GM12878 (cell line): Measurements from ENCODE around the gene MYOZ2. TPM values are rescaled to one million over a fixed set of nuclear protein-coding genes. Genes with fewer than 3 reads are reported as not detected.

Source experiments
- ATAC-seq: fragments of 200-7000 bp; cut with Tn5 transposase; 3 replicates; pipeline ENCODE4 v1.9.1; 2020; ENCODE audit warnings: mild to moderate bottlenecking, moderate library complexity
- BruUV-seq: library from RNA; stranded (reverse); fragments of 400-500 nt; replicated peaks from 2 replicates; lab custom pipeline; 2021; lab: Mats Ljungman, UMichigan
- CTCF ChIA-PET: fragments of 300-600 bp; sonication (Branson Sonifier 250); formaldehyde crosslinking; extraction: SDS; loops from one replicate; lab custom pipeline; 2021; ENCODE audit warnings: inconsistent platforms; lab: Yijun Ruan, JAX
- POLR2A ChIA-PET: fragments of 350-600 bp; formaldehyde crosslinking; extraction: SDS; loops from one replicate; lab custom pipeline; 2021; ENCODE audit warnings: inconsistent platforms; lab: Charles Lee
- RAD21 ChIA-PET: fragments of 300-600 bp; sonication (Branson Sonifier 250); formaldehyde crosslinking; loops from one replicate; lab custom pipeline; 2023; ENCODE audit warnings: antibody characterized with exemption; ENCODE audit not compliant: unreplicated experiment; lab: Charles Lee
- SMC1A ChIA-PET: fragments of 300-600 bp; sonication (Branson Sonifier 250); formaldehyde crosslinking; loops from one replicate; lab custom pipeline; 2023; ENCODE audit not compliant: unreplicated experiment, uncharacterized antibody; lab: Charles Lee
- DNase-seq: peaks from one replicate; pipeline ENCODE4 v3.0.0-alpha.2; 2011; ENCODE audit warnings: low read depth, low spot score
- FAIRE-seq: peaks from 3 replicates; lab custom pipeline; 2011; peaks lifted over from hg19 to GRCh38; lab: Jason Lieb, UNC
- H2AFZ ChIP-seq: 2 replicates; pipeline ENCODE4 v1.6.0; 2011; ENCODE audit warnings: low read depth, low read length, control low read depth; ENCODE audit not compliant: control insufficient read depth
- H3K27ac ChIP-seq: 2 replicates; pipeline ENCODE4 v1.5.1; 2011; ENCODE audit warnings: control low read depth; ENCODE audit not compliant: control insufficient read depth, insufficient read depth
- H3K27me3 ChIP-seq, 2 experiments: replicated peaks in 1 of 2; 2 replicates each; pipeline versions ENCODE4 v1.6.0 to v1.6.1; 2011; ENCODE audit warnings: low read length in 1 of 2; ENCODE audit not compliant: control insufficient read depth in 2 of 2, insufficient read depth in 2 of 2
- H3K36me3 ChIP-seq, 2 experiments: 2 replicates each; pipeline ENCODE4 v1.5.1; 2011; ENCODE audit warnings: low read length in 1 of 2; ENCODE audit not compliant: control insufficient read depth in 2 of 2, insufficient read depth in 2 of 2
- H3K4me1 ChIP-seq: 2 replicates; pipeline ENCODE4 v1.6.1; 2011; ENCODE audit warnings: mild to moderate bottlenecking, low read length, moderate library complexity, mixed read lengths; ENCODE audit not compliant: control insufficient read depth, insufficient read depth
- H3K4me2 ChIP-seq: 2 replicates; pipeline ENCODE4 v1.6.0; 2011; ENCODE audit warnings: control low read depth; ENCODE audit not compliant: control insufficient read depth, insufficient read depth
- H3K4me3 ChIP-seq: fragments of 200-600 bp; sonication (generic); 2 replicates; pipeline ENCODE4 v1.5.1; 2016
- H3K79me2 ChIP-seq: 2 replicates; pipeline ENCODE4 v1.6.0; 2011; ENCODE audit warnings: low read length; ENCODE audit not compliant: control insufficient read depth, insufficient read depth
- H3K9ac ChIP-seq: 2 replicates; pipeline ENCODE4 v1.8.0; 2011; ENCODE audit warnings: low read length, control low read depth, mixed read lengths; ENCODE audit not compliant: control insufficient read depth, insufficient read depth
- H3K9me3 ChIP-seq: replicated peaks from 3 replicates; pipeline ENCODE4 v1.5.1; 2011; ENCODE audit warnings: mild to moderate bottlenecking, low read length; ENCODE audit not compliant: control insufficient read depth, insufficient read depth
- H4K20me1 ChIP-seq: 2 replicates; pipeline ENCODE4 v1.6.0; 2011; ENCODE audit not compliant: control insufficient read depth, insufficient read depth
- EED ChIP-seq: sonication (generic); IDR thresholded peaks from 2 replicates; pipeline ENCODE4 v1.6.1; 2016; ENCODE audit warnings: antibody characterized with exemption, low read depth
- GABPA ChIP-seq: IDR thresholded peaks from 2 replicates; pipeline ENCODE4 v1.6.1; 2014; ENCODE audit warnings: antibody characterized with exemption, low read depth, mild to moderate bottlenecking, inconsistent platforms
- MEF2A ChIP-seq: IDR thresholded peaks from 2 replicates; pipeline ENCODE4 v1.6.1; 2011; ENCODE audit warnings: low read depth, mild to moderate bottlenecking, low read length, moderate library complexity; ENCODE audit not compliant: insufficient read depth
- RAD51 ChIP-seq: fragments of 450-650 bp; IDR thresholded peaks from 2 replicates; pipeline ENCODE4 v1.6.1; 2016; ENCODE audit warnings: moderate library complexity, mild to moderate bottlenecking, inconsistent platforms
- SMAD1 ChIP-seq: fragments of 450-650 bp; IDR thresholded peaks from 2 replicates; pipeline ENCODE4 v1.6.1; 2018; ENCODE audit warnings: mild to moderate bottlenecking, low read depth; ENCODE audit not compliant: partially characterized antibody
- SPI1 ChIP-seq: IDR thresholded peaks from 2 replicates; pipeline ENCODE4 v1.6.1; 2011; ENCODE audit warnings: low read depth, mild to moderate bottlenecking, low read length, moderate library complexity, borderline replicate concordance; ENCODE audit not compliant: insufficient read depth
- ZNF24 ChIP-seq: fragments of 450-650 bp; IDR thresholded peaks from 2 replicates; pipeline ENCODE4 v1.6.1; 2017; ENCODE audit warnings: antibody characterized with exemption, mild to moderate bottlenecking
- ZNF622 ChIP-seq: fragments of 450-650 bp; IDR thresholded peaks from 2 replicates; pipeline ENCODE4 v1.6.1; 2017; ENCODE audit warnings: mild to moderate bottlenecking, inconsistent platforms
- WGBS: methylation state at CpG from one replicate; pipeline ENCODE4 v1.1.6; 2016; ENCODE audit warnings: low lambda C conversion rate; ENCODE audit not compliant: insufficient replicate concordance, insufficient coverage; ENCODE audit errors: missing lambda C conversion rate; 5-methylcytosine and 5-hydroxymethylcytosine counted together
- in situ Hi-C: fragments of 300-500 bp; cut with MboI; formaldehyde crosslinking; loops from 9 replicates; pipeline ENCODE4 v1.14.3; 2018; ENCODE audit warnings: mixed read lengths
- intact Hi-C: fragments of 100-400 bp; cut with micrococcal nuclease; formaldehyde crosslinking; loops from one replicate; pipeline ENCODE4 v1.14.2; 2022; ENCODE audit not compliant: unreplicated experiment
- polyA plus RNA-seq, 11 experiments: library from polyadenylated mRNA; depleted of rRNA in 4 of 11; unstranded in 6 of 11; stranded (reverse) in 5 of 11; fragments of >200 nt; fragmentation: Nextera tagmentation in 4 of 11; fragmentation: Illumina TruSeq in 1 of 11; extraction: Ambion mirVana in 4 of 11; extraction: Trizol in 1 of 11; gene quantifications; 1 replicate in 1 of 11; 2 replicates in 10 of 11; pipeline versions ENCODE4 v1.2.1 to v1.2.3, GENCODE V29; 2011 to 2016; ENCODE audit warnings: inconsistent platforms in 2 of 11, missing spikeins in 2 of 11, low read depth in 1 of 11
- total RNA-seq, 4 experiments: library from RNA; depleted of rRNA in 3 of 4; stranded (reverse); fragments of >200 nt in 3 of 4; fragmentation: Illumina TruSeq in 1 of 4; extraction: Trizol in 1 of 4; gene quantifications; 2 replicates each; pipeline versions ENCODE4 v1.2.1 to v1.2.3, GENCODE V29; 2013 to 2021
- TF ChIP-seq, protein P1 (sequence below): fragments of 450-650 bp; IDR thresholded peaks from 2 replicates; pipeline ENCODE4 v1.6.1; 2017; ENCODE audit warnings: mild to moderate bottlenecking, low read depth, inconsistent platforms; ENCODE audit not compliant: poor library complexity, severe bottlenecking
- TF ChIP-seq, protein P2 (sequence below), 3 experiments: IDR thresholded peaks in 2 of 3; conservative IDR thresholded peaks in 1 of 3; 2 replicates each; pipeline ENCODE4 v1.5.1; 2011; ENCODE audit warnings: low read depth in 3 of 3, low read length in 3 of 3, mild to moderate bottlenecking in 3 of 3, control low read depth in 2 of 3, moderate library complexity in 2 of 3, inconsistent platforms in 1 of 3, mixed read lengths in 1 of 3; ENCODE audit not compliant: control insufficient read depth in 2 of 3, insufficient read depth in 1 of 3; ENCODE audit errors: extremely low read depth in 1 of 3
- TF ChIP-seq, protein P3 (sequence below): fragments of 450-650 bp; IDR thresholded peaks from 2 replicates; pipeline ENCODE4 v1.6.1; 2018; ENCODE audit warnings: borderline replicate concordance, mild to moderate bottlenecking; ENCODE audit not compliant: partially characterized antibody

The MYOZ2 gene
- total and polyA plus RNA-seq, 10 of the 15 experiments (the other 5 are each of a cell fraction or from before 2014, with no cell fraction given), result not detected

DNA sequence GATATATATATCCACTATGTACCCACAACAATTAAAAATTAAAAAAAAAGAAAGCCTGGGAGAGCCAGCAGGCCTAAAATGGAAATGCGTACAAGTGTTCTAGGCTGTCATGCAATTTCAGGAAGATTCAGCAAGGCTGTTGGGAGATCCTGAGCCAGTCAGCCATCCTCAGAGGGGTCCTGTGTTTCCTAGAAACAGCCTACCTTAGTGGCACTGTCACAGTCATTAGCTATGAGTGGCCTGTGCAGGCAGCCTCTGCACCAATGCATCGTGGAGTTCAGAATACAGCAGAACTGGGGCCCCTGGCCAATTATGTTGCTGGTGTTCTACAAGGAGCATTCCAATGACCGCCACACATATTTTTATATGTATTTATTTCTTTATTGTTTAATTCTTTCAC, 55.9 kb downstream of the MYOZ2 start:
- FAIRE-seq, result no peak
- TF ChIP-seq, protein P1, sequence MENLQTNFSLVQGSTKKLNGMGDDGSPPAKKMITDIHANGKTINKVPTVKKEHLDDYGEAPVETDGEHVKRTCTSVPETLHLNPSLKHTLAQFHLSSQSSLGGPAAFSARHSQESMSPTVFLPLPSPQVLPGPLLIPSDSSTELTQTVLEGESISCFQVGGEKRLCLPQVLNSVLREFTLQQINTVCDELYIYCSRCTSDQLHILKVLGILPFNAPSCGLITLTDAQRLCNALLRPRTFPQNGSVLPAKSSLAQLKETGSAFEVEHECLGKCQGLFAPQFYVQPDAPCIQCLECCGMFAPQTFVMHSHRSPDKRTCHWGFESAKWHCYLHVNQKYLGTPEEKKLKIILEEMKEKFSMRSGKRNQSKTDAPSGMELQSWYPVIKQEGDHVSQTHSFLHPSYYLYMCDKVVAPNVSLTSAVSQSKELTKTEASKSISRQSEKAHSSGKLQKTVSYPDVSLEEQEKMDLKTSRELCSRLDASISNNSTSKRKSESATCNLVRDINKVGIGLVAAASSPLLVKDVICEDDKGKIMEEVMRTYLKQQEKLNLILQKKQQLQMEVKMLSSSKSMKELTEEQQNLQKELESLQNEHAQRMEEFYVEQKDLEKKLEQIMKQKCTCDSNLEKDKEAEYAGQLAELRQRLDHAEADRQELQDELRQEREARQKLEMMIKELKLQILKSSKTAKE, result no peak
- TF ChIP-seq, protein P2, sequence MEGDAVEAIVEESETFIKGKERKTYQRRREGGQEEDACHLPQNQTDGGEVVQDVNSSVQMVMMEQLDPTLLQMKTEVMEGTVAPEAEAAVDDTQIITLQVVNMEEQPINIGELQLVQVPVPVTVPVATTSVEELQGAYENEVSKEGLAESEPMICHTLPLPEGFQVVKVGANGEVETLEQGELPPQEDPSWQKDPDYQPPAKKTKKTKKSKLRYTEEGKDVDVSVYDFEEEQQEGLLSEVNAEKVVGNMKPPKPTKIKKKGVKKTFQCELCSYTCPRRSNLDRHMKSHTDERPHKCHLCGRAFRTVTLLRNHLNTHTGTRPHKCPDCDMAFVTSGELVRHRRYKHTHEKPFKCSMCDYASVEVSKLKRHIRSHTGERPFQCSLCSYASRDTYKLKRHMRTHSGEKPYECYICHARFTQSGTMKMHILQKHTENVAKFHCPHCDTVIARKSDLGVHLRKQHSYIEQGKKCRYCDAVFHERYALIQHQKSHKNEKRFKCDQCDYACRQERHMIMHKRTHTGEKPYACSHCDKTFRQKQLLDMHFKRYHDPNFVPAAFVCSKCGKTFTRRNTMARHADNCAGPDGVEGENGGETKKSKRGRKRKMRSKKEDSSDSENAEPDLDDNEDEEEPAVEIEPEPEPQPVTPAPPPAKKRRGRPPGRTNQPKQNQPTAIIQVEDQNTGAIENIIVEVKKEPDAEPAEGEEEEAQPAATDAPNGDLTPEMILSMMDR (IDR thresholded peaks at IDR 0.05 in 2 of 3, conservative IDR thresholded peaks at IDR 0.05 in 1 of 3; ENCODE audit: control insufficient read depth in 2 of 3, extremely low read depth in 1 of 3, insufficient read depth in 1 of 3, low read depth in 3 of 3, low read length in 3 of 3), result no peak
- TF ChIP-seq EED (no peak), MEF2A (no peak), ZNF24 (no peak), ZNF622 (no peak), RAD51 (no peak), GABPA (no peak), SMAD1 (no peak), SPI1 (no peak)
- TF ChIP-seq, protein P3, sequence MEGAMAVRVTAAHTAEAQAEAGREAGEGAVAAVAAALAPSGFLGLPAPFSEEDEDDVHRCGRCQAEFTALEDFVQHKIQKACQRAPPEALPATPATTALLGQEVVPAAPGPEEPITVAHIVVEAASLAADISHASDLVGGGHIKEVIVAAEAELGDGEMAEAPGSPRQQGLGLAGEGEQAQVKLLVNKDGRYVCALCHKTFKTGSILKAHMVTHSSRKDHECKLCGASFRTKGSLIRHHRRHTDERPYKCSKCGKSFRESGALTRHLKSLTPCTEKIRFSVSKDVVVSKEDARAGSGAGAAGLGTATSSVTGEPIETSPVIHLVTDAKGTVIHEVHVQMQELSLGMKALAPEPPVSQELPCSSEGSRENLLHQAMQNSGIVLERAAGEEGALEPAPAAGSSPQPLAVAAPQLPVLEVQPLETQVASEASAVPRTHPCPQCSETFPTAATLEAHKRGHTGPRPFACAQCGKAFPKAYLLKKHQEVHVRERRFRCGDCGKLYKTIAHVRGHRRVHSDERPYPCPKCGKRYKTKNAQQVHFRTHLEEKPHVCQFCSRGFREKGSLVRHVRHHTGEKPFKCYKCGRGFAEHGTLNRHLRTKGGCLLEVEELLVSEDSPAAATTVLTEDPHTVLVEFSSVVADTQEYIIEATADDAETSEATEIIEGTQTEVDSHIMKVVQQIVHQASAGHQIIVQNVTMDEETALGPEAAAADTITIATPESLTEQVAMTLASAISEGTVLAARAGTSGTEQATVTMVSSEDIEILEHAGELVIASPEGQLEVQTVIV, result no peak
- ChIA-PET RAD21 (no interaction called here), SMC1A (no interaction called here), CTCF (no interaction called here), POLR2A (no interaction called here)
- Histone ChIP-seq H3K9me3 (no peaks in the 10 kb centered on the region), H3K4me1 (no peaks in the 10 kb centered on the region), H3K9ac (no peak overlapping the region), H3K36me3 (no peaks in the 10 kb centered on the region), H4K20me1 (no peaks in the 10 kb centered on the region), H2AFZ (no peak overlapping the region), H3K4me3 (no peak overlapping the region), H3K27me3 (no peaks in the 10 kb centered on the region; a peak in 1 of 4 replicates), H3K4me2 (no peak overlapping the region), H3K27ac (no peak overlapping the region), H3K79me2 (no peaks in the 10 kb centered on the region)
- intact Hi-C loops, result no loop called here
- no peak for DNase-seq
- in situ Hi-C loops, result no loop called here
- ATAC-seq, result no peak
- no TSS peak for BruUV-seq
- 47% methylated on average over 3 of the region's 3 CpGs for WGBS
